OCI-LY3 (cell line): ENCODE measurements around the gene OSR1.

ENCODE experiments used
- EZH2phosphoT487 ChIP-seq: fragments of 200-600 bp; shearing (Covaris generic); IDR thresholded peaks from 2 replicates; pipeline ENCODE4 v1.6.1; 2018; ENCODE audit warnings: antibody characterized with exemption, mixed run types, low read depth
- TF ChIP-seq, protein P1 (sequence below): fragments of 200-600, 300-600 bp; sonication (generic); IDR thresholded peaks from 2 replicates; pipeline ENCODE4 v1.5.1; 2014; ENCODE audit warnings: antibody characterized with exemption, low read length, low read depth

DNA sequence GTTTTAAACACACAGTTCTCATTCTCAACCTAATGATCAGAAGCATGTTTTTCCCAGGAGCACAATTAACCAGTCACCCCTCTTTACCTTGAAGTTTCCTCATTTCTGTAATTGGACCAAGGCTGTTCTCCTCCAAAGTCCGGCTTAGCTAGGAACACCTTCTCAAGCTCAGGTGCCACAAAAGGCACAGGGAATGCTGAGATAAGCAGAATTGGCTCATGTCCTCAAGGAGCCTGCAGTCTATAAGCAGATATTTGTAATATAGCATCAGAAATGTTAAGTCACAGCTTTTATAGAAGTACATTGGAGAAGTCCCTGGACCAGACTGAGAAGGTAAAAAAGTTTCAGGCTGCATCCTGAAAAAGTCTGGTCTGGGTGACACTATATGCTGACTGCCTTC is 20.7 kb downstream of the OSR1 start:
- TF ChIP-seq, protein P1, sequence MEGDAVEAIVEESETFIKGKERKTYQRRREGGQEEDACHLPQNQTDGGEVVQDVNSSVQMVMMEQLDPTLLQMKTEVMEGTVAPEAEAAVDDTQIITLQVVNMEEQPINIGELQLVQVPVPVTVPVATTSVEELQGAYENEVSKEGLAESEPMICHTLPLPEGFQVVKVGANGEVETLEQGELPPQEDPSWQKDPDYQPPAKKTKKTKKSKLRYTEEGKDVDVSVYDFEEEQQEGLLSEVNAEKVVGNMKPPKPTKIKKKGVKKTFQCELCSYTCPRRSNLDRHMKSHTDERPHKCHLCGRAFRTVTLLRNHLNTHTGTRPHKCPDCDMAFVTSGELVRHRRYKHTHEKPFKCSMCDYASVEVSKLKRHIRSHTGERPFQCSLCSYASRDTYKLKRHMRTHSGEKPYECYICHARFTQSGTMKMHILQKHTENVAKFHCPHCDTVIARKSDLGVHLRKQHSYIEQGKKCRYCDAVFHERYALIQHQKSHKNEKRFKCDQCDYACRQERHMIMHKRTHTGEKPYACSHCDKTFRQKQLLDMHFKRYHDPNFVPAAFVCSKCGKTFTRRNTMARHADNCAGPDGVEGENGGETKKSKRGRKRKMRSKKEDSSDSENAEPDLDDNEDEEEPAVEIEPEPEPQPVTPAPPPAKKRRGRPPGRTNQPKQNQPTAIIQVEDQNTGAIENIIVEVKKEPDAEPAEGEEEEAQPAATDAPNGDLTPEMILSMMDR = no peak
- no peak for TF ChIP-seq EZH2phosphoT487
